GM18502 (cell line): ENCODE measurements around the gene NRXN2.

Experiments
- ATAC-seq: cut with Tn5 transposase; IDR thresholded peaks from one replicate; pipeline ENCODE4 v1.9.1; 2021; ENCODE audit warnings: mild to moderate bottlenecking; ENCODE audit not compliant: unreplicated experiment, poor library complexity

Gene NRXN2

GRCh38 chr11:64641596-64642417 is 81.2 kb downstream of the NRXN2 start:
- ATAC-seq, result no peak

- ATAC-seq, result no peak
Measured at GRCh38 chr11:64639885-64640284, 83.1 kb downstream of the NRXN2 start.

- ATAC-seq, result no peak
Measured at GRCh38 chr11:64638829-64639228, 84.2 kb downstream of the NRXN2 start.

DNA sequence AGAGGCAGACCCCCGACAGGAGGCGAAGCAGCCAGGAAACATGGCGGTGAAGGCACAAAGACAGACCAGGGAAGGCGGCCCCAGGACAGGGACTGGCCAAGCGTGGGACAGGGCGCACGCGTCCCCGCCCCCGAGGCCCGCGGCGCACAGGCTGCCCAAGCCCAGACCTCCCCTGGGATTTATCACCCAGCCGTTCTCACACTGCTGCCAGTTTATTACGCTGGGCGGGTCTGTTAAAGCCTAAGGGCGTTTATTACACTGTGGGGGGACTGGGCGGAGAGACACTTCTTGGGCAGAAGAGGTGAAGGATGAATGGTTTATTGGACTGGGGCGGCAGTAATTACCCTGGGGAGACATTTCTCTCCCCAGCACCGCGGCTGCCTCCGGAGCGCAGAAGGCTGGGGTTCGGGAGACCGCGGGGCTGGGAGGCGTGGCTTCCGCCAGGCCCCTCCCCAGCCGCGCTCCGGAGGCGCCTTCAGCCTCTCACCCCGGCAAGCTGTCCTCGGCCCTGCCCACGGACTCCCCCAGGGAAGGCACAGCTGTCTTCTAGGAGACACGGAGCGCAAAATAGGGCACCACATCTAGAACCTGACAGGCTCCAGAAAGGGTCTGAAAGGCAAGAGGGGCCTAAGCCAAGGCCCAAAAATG is 84.9 kb downstream of the NRXN2 start:
- no peak for ATAC-seq

DNA sequence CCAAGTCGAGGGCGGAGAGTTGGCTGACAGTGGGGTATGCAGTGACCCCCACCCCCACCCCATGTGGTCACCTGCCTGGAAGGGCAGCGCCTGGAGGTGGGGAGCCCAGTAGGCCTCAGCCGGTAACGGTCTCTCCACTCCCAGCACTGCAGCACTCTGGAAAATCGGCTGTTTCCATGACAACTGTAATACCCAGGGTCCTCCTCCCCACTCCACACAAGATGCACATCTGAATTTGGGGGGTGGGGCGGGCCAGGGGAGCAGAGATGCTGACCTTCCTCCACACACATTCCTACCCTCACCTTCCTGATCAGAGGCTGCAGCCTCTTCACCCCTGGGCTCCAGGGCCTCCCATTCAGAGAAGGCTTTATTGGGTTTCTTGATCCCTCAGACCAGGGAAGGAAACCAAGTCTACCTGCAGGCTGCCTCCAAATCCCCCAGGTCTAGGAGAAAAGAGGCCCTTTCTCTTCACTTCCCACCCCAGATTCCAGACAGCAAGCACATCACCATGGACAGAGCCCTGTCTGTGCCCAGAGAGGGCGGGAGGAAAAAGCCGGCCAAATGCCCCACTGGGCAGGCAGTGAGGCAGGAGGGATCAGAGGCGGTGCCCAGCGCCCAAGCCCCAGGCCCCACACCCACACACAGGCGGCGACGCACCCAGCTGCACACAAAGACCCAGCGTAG is 85.5 kb downstream of the NRXN2 start:
- ATAC-seq, result no peak

- ATAC-seq, result no peak
Measured at GRCh38 chr11:64633555-64634159, 89.3 kb downstream of the NRXN2 start.

DNA sequence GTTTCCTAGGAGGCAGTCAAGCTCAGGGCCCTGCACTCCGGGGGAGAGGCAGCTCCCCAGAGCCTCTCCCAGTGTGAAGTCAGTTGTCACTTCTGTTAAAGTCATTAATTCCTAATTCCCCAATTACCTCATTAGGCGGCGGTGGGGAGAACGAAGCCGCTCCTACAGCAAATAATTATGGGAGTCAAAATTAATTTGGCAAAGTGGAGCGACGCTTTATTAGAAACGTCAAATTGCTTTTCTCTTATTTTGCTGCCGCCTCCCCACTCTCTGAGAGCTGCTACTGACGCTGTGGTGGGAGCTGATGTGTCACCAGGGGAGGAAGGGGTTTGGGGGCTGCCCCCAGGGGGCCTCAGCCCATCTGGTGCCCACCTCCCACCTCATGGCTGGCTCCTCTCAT is 90.3 kb downstream of the NRXN2 start:
- no peak for ATAC-seq

- no peak for ATAC-seq
Measured at GRCh38 chr11:64632237-64632636, 90.8 kb downstream of the NRXN2 start.

GRCh38 chr11:64631675-64632074 is 91.3 kb downstream of the NRXN2 start:
- no peak for ATAC-seq

DNA sequence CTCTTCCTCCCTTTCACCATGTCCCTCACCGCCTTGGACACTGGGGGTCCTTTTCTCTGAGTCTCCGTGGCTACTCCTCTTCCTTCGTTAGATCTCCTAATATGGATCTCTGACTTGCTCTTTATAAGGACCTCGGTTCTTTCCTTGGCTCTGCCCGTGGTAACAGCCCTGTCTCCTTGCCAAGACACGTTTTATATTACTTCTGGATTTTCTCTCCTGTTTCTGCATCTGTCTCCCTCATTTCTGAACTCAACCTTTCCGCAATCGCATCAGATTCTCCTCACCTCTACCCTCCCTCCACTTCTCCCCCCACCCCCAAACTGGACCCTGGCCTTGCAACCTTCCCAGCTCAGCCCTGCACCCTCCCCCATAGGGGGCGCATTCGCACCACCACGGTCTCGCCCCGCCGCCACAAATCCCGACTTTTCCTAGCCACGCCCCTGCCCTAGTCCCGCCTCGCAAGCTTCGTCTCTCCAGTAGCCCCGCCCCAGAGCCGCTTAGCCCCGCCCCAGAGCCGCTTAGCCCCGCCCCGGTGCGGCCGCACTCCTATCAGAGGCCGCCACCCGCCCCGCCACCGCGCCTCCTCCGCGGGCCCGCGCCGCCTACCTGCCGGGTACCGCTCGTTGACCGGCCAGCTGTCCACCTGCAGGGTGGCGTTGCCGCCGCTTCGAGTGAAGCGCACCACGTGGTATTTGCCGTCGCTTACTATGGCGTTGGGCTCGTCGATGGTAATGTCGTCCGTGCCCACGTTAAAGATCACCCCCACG is 93.0 kb downstream of the NRXN2 start:
- no peak for ATAC-seq

DNA sequence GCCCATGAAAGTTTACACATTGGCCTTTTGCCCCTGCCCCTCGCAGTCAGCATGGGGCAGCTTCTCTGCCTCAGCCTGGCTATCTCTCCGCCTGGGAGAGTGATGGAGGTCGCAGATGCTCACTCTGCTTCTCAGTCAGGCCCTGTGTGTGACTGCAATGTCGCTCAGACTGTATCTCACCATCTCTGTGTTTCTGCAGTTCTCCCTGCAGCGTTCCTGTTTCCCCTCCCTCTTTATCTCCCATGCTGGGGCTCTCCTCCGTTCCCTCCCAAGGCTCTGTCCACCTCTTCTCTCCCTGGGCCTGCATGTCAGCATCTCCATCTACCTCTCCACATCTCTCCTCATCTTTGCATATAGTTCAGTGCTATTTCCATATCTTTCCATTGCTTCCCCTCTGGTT is 93.9 kb downstream of the NRXN2 start:
- no peak for ATAC-seq

GRCh38 chr11:64628596-64628995 is 94.4 kb downstream of the NRXN2 start:
- ATAC-seq, result no peak

- ATAC-seq, result no peak
Measured at GRCh38 chr11:64627371-64627770, 95.6 kb downstream of the NRXN2 start.

- no peak for ATAC-seq
Measured at GRCh38 chr11:64626637-64627036, 96.4 kb downstream of the NRXN2 start.

DNA sequence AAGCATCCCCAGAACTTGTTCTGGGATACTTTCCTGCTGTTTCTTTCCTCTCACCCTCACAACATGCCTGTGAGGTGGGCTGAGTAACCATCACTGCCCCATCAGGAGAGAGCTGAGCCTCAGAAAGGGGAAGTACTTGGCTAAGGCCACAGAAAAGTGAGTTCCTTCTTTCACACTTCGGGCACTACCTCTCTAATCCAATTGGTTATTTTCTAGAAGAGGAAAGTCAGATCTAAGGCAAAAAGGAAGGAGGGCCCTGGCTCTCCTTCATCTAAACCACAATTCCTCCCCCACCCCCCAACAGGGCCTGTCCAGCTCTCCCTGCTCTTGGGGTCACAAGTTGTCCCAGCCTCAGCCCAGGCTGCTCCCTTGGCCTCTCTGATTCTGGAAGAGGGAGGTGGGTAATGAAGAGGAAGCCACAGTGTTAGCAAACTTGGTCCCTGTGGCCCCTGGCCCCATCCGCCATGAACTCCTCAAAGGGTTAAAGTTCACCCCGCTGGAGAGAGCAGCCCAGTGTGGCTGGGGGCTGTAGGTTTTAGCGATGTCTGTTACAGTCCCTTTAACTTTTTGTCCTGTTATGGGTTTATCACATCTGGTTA is 98.0 kb downstream of the NRXN2 start:
- no peak for ATAC-seq

DNA sequence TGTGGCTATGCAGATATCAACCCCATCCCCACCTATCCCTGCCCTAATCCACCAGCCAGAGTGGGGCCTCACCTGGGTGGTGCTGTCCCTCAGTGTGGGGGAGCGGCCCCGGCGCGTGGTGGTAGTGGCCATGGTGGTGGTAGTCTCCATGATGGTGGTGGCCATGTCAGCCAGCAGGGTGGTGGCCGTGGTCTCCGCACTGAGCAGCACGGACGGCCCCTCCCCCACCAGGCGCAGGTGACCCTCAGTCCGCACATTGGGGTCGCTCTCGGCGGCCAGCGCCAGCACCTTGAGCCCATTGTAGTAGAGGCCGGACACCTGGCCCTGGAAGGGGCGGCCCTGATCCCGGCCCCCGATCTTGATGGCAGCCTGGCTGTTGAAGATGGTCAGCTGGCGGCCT is 100.3 kb downstream of the NRXN2 start:
- ATAC-seq, result no peak

- no peak for ATAC-seq
Measured at GRCh38 chr11:64621283-64622019, 101.5 kb downstream of the NRXN2 start.

- ATAC-seq, result no peak
Measured at GRCh38 chr11:64620381-64620971, 102.5 kb downstream of the NRXN2 start.
